A673 (cell line): ENCODE results near the gene PKP1. TPM values are rescaled to one million over a fixed set of nuclear protein-coding genes. Genes with fewer than 3 reads are reported as not detected.
"Not testable (repeated sequence)": the region's sequence is repeated elsewhere in the genome, so short reads cannot be mapped to it uniquely, and the experiment has no call there.

Source experiments
- Bru-seq: library from RNA; stranded (reverse); fragments of 400-500 nt; gene quantifications from one replicate; lab custom pipeline; 2021; lab: Mats Ljungman, UMichigan
- BruChase-seq, 2 experiments: library from RNA; stranded (reverse); fragments of 400-500 nt; gene quantifications; one replicate each; lab custom pipeline; 2021; lab: Mats Ljungman, UMichigan
- BruUV-seq: library from RNA; stranded (reverse); fragments of 400-500 nt; replicated peaks from 2 replicates; lab custom pipeline; 2021; lab: Mats Ljungman, UMichigan
- CTCF ChIA-PET: fragments of 300-600 bp; sonication (Branson Sonifier 250); formaldehyde crosslinking; loops from one replicate; lab custom pipeline; 2022; ENCODE audit warnings: antibody characterized with exemption; lab: Charles Lee
- POLR2A ChIA-PET: fragments of 300-600 bp; sonication (Branson Sonifier 250); formaldehyde crosslinking; loops from one replicate; lab custom pipeline; 2022; ENCODE audit warnings: antibody characterized with exemption; ENCODE audit not compliant: low non-redundant PET; lab: Charles Lee
- DNase-seq: peaks from one replicate; pipeline ENCODE4 v3.0.0-alpha.2; 2015; ENCODE audit warnings: low spot score
- H3K27ac ChIP-seq: fragments of 200-600 bp; sonication (generic); 2 replicates; pipeline ENCODE4 v1.5.1; 2016; ENCODE audit warnings: mixed run types, low read depth, mild to moderate bottlenecking, mixed read lengths, antibody characterized with exemption, low read length; ENCODE audit not compliant: poor library complexity, severe bottlenecking
- H3K27me3 ChIP-seq: fragments of 200-600 bp; sonication (generic); replicated peaks from 2 replicates; pipeline ENCODE4 v1.6.1; 2017; ENCODE audit warnings: mixed run types, low read depth, mild to moderate bottlenecking, mixed read lengths, antibody characterized with exemption, low read length; ENCODE audit not compliant: insufficient read depth, poor library complexity
- H3K36me3 ChIP-seq: fragments of 200-600 bp; sonication (generic); 2 replicates; pipeline ENCODE4 v1.6.1; 2016; ENCODE audit warnings: mixed run types, mild to moderate bottlenecking, mixed read lengths, antibody characterized with exemption, low read length; ENCODE audit not compliant: insufficient read depth, poor library complexity, severe bottlenecking
- H3K4me1 ChIP-seq: fragments of 200-600 bp; sonication (generic); 2 replicates; pipeline ENCODE4 v1.6.1; 2017; ENCODE audit warnings: mixed run types, mild to moderate bottlenecking, mixed read lengths, antibody characterized with exemption, low read length; ENCODE audit not compliant: insufficient read depth, poor library complexity, severe bottlenecking
- H3K4me3 ChIP-seq: fragments of 200-600 bp; sonication (generic); 2 replicates; pipeline ENCODE4 v1.5.1; 2016; ENCODE audit warnings: low read depth, mixed run types, mild to moderate bottlenecking, mixed read lengths, low read length; ENCODE audit not compliant: poor library complexity, severe bottlenecking
- H3K9me3 ChIP-seq: fragments of 200-600 bp; sonication (generic); 2 replicates; pipeline ENCODE4 v1.6.1; 2016; ENCODE audit warnings: mixed run types, low read depth, mild to moderate bottlenecking, mixed read lengths, antibody characterized with exemption, low read length; ENCODE audit not compliant: poor library complexity, severe bottlenecking
- EZH2 ChIP-seq: fragments of 200-600 bp; sonication (generic); IDR thresholded peaks from 2 replicates; pipeline ENCODE4 v1.6.1; 2017; ENCODE audit warnings: borderline replicate concordance, low read depth, mild to moderate bottlenecking, mixed read lengths, antibody characterized with exemption, low read length; ENCODE audit not compliant: poor library complexity, severe bottlenecking
- intact Hi-C: fragments of 100-400 bp; cut with micrococcal nuclease; formaldehyde crosslinking; loops from one replicate; pipeline ENCODE4 v1.10.0; 2022; ENCODE audit not compliant: unreplicated experiment
- long read RNA-seq: library from polyadenylated mRNA; stranded (forward); transcript quantifications from one replicate; pipeline ENCODE4 v2.0.0, GENCODE V29; 2022
- total RNA-seq: library from RNA; stranded (reverse); gene quantifications from 2 replicates; pipeline ENCODE4 v1.2.3, GENCODE V29; 2021
- TF ChIP-seq, protein P1 (sequence below): fragments of 300-800, 200-600 bp; sonication (generic); conservative IDR thresholded peaks from 2 replicates; pipeline ENCODE4 v1.5.1; 2017; ENCODE audit warnings: low read depth, mild to moderate bottlenecking, antibody characterized with exemption, low read length, moderate library complexity, mixed read lengths

PKP1 gene, protein sequence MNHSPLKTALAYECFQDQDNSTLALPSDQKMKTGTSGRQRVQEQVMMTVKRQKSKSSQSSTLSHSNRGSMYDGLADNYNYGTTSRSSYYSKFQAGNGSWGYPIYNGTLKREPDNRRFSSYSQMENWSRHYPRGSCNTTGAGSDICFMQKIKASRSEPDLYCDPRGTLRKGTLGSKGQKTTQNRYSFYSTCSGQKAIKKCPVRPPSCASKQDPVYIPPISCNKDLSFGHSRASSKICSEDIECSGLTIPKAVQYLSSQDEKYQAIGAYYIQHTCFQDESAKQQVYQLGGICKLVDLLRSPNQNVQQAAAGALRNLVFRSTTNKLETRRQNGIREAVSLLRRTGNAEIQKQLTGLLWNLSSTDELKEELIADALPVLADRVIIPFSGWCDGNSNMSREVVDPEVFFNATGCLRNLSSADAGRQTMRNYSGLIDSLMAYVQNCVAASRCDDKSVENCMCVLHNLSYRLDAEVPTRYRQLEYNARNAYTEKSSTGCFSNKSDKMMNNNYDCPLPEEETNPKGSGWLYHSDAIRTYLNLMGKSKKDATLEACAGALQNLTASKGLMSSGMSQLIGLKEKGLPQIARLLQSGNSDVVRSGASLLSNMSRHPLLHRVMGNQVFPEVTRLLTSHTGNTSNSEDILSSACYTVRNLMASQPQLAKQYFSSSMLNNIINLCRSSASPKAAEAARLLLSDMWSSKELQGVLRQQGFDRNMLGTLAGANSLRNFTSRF
- 492 and 535 TPM in 2 replicates for total RNA-seq
- Bru-seq, nascent RNA: percentile 97 among the genes with signal in this experiment
- BruChase-seq, experiment 1, labeled RNA remaining after a 2-hour chase: percentile 96 among the genes with signal in this experiment
- BruChase-seq, experiment 2, labeled RNA remaining after a 6-hour chase: percentile 99 among the genes with signal in this experiment
- long read RNA-seq, full-length matches to known transcripts: 104 of 317 reads
- long read RNA-seq, partial matches to known transcripts: 60 of 317 reads
- long read RNA-seq, other reads (novel, unspliced or antisense): 153 of 317 reads

DNA sequence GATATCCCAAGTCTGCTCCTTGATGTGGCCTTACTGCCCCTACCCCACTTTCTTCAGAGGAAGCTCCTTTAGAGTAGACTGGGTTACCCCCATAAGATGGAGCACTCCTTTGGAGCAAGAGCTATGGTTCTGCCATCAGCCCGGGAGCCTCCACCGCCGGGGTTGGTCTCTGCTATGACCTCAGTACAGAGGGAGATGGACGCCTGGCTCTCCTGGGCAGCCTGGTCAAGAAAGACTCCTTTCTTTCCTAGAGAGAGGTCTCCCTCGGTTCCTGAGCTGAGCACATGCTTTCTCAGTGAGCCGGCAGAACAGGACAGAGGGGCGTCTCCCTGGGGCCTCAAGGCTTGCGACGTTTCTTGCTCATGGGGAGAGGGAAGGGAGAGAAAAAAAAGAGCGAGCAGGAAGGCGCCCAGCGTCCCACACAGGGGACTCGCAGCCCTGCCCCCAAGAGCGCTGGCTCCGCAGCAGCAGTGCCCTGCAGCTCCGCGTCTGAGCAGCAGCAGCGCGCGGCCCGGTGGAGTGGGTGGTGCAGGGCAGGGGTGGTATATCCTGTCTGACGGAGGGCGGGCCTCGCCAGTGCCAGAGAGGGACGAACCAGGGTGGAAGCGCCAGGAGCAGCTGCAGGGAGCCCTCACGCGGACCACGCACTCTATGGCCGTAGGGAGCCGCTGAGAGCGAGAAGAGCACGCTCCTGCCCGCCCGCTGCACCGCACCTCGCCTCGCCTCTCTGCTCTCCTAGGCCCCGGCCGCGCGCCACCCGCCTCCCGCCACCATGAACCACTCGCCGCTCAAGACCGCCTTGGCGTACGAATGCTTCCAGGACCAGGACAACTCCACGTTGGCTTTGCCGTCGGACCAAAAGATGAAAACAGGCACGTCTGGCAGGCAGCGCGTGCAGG, at the start of gene PKP1:
Gene PKP1 (plus strand): TSS at position 576 of the 899 bp plus-strand sequence. CDS start 197 bp downstream, at position 773.
- H3K4me1 ChIP-seq: peaks cover 46% of the 10 kb centered on the region
- DNase-seq: peak; percentile 98
- H3K4me3 ChIP-seq: peak within 1 kb of the TSS; percentile 94
- H3K27ac ChIP-seq: peak within 1 kb of the TSS; percentile 96
- intact Hi-C loops: loop anchor here (1.0 kb wide), 1 partner anchor 15 kb away; no protein-coding TSS in a partner anchor
- POLR2A ChIA-PET: interaction anchor here (0.6 to 1.4 kb wide), 6 partner anchors 14 to 627 kb away, joined by 3 to 9 read pairs (median 4); no protein-coding TSS in a partner anchor
- peaks cover 37% of the 10 kb centered on the region for H3K36me3 ChIP-seq
- CTCF ChIA-PET: interaction anchor here (0.6 to 0.9 kb wide), 3 partner anchors 16 to 168 kb away, joined by 3 read pairs; no protein-coding TSS in a partner anchor
- no peaks in the 10 kb centered on the region for H3K27me3 ChIP-seq
- no peaks in the 10 kb centered on the region for H3K9me3 ChIP-seq
- TF ChIP-seq, protein P1, sequence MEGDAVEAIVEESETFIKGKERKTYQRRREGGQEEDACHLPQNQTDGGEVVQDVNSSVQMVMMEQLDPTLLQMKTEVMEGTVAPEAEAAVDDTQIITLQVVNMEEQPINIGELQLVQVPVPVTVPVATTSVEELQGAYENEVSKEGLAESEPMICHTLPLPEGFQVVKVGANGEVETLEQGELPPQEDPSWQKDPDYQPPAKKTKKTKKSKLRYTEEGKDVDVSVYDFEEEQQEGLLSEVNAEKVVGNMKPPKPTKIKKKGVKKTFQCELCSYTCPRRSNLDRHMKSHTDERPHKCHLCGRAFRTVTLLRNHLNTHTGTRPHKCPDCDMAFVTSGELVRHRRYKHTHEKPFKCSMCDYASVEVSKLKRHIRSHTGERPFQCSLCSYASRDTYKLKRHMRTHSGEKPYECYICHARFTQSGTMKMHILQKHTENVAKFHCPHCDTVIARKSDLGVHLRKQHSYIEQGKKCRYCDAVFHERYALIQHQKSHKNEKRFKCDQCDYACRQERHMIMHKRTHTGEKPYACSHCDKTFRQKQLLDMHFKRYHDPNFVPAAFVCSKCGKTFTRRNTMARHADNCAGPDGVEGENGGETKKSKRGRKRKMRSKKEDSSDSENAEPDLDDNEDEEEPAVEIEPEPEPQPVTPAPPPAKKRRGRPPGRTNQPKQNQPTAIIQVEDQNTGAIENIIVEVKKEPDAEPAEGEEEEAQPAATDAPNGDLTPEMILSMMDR: no peak
- TF ChIP-seq EZH2: no peak
- BruUV-seq: TSS peak; percentile 53

DNA sequence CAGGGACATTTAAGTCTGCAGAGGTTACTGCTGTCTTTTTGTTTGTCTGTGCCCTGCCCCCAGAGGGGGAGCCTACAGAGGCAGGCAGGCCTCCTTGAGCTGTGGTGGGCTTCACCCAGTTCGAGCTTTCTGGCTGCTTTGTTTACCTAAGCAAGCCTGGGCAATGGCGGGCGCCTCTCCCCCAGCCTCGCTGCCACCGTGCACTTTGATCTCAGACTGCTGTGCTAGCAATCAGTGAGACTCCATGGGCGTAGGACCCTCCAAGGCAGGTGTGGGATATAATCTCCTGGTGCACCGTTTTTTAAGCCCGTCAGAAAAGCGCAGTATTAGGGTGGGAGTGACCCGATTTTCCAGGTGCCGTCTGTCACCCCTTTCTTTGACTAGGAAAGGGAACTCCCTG, 43.7 kb upstream of the PKP1 start:
- H3K4me3 ChIP-seq, H3K4me1 ChIP-seq, H3K27me3 ChIP-seq, CTCF ChIA-PET, BruUV-seq, H3K9me3 ChIP-seq, intact Hi-C loops, H3K27ac ChIP-seq, H3K36me3 ChIP-seq, DNase-seq, POLR2A ChIA-PET: not testable (repeated sequence)

DNA sequence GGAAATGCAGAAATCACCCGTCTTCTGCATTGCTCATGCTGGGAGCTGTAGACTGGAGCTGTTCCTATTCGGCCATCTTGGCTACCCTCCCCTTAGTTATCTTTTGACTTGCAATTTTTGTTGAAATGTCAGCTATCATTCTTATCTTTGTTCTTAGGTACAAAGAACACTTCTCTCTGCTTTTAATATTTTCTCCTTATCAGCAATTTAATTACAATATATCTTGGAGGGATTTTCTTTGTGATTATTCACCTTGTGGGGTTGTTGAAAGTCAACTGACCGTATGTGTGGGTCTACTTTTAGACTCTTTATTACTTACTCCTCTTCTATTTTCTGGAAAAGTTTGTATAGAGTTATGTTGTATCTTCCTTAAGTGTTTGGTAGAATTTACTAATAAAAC, 43.1 kb upstream of the PKP1 start:
- intact Hi-C loops: no loop called here
- TF ChIP-seq EZH2: no peak
- TF ChIP-seq, protein P1: no peak
- H3K27me3 ChIP-seq: no peaks in the 10 kb centered on the region
- H3K36me3 ChIP-seq: no peaks in the 10 kb centered on the region
- no peak for DNase-seq
- no peak overlapping the region for H3K4me3 ChIP-seq
- no peak overlapping the region for H3K27ac ChIP-seq
- peaks cover 4% of the 10 kb centered on the region for H3K9me3 ChIP-seq
- POLR2A ChIA-PET: no interaction called here
- BruUV-seq: no TSS peak
- CTCF ChIA-PET: no interaction called here
- H3K4me1 ChIP-seq: peaks cover 8% of the 10 kb centered on the region
